Activated CD4-positive, alpha-beta T cell treated with anti-CD3 and anti-CD28 coated beads for 4 hours (primary cell): ENCODE data around the gene COL11A1.
"Not testable (repeated sequence)": the region's sequence is repeated elsewhere in the genome, so short reads cannot be mapped to it uniquely, and the experiment has no call there.

ENCODE experiments used
- DNase-seq, 2 donors: peaks; one replicate each; pipeline ENCODE4 v3.0.0-alpha.2; 2020

Gene COL11A1

GRCh38 chr1:103108376-103109150 lies at the start of gene COL11A1:
Gene COL11A1, minus strand, starts transcription at chr1:103108522. Its CDS starts 344 bp downstream, at chr1:103108178.
- no peak for DNase-seq

DNA sequence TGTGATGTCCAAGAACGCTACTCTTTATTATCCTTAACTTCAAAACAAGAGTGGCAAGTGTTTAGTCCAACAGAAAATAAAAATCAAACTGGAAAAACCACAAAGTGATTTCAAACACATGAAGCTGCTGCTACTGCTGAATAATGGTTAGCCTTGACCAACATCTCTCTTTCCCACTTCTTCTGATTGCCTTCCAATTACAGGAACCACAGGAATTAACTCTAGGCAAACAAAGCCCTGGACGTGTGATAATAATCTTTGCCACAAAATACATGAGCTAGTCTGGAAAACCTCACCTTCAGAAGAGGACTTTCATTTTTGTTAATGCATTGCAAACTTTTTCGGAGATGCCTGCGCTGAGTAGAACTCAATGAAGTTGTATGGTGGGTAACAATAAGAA lies 48.6 kb upstream of the COL11A1 start:
- DNase-seq, result no peak

GRCh38 chr1:103146166-103146565 lies 37.8 kb upstream of the COL11A1 start:
- no peak for DNase-seq

DNA sequence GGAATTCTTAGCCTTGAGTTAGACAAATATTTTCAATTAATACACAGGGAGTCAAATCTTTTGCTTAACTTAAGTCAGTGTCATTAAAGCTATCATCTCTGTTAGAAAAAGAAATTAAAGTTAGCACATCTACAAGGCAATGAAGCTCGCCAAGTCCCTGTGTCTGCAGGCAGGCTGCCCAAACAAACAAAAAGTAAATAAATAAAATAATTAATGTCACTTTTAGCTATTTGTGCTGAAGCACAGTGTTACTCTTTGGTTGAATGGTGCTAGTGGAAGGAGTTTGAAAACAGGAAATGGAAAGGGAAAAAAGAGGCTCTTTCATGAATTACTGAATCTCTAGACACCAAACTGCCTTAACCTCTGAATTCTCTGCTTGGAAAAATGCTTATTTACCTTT lies 37.1 kb upstream of the COL11A1 start:
- no peak for DNase-seq

DNA sequence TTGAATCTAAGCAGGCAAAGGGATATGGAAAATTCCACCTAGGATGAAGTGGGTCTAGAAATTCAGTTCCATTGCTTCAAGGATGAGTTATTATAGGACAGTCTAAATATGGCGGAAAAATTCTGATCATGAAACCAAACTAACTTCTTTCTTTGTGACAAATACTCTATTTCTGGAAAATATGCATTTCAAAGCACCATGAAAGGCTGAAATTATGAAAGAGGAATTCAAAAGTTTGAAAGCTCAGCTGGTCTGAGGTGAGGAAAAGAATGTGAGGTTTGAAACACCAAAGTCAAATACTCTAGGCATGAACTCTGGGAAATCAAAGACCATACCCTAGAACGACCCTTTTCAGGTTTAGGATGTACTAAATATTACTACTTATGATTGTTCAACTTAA lies 36.4 kb upstream of the COL11A1 start:
- DNase-seq, result no peak

GRCh38 chr1:103142461-103142860 lies 34.1 kb upstream of the COL11A1 start:
- DNase-seq, result no peak

GRCh38 chr1:103129796-103130195 lies 21.5 kb upstream of the COL11A1 start:
- no peak for DNase-seq

DNA sequence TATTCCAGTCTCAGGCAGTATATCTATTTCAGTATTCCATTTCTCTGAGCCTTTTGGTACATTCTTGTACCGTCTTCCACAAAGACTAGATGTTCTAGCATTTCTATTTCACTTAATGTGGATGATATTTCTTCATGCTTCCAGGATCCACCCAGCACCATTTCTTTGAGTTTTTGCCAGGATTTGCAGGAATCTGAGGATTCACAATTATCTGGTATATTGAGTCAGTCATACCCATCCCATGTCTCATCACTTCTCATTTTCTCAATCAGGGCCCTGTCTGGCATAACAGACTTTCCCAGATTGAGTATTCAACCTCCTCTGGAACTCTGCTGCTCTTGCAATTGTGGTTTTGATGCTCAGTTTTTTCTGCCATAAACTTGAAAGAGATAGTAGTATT lies 20.9 kb upstream of the COL11A1 start:
- no peak for DNase-seq

- not testable (repeated sequence) for DNase-seq
These were observed 19.9 kb upstream of the COL11A1 start for GRCh38 chr1:103128256-103128655.

DNA sequence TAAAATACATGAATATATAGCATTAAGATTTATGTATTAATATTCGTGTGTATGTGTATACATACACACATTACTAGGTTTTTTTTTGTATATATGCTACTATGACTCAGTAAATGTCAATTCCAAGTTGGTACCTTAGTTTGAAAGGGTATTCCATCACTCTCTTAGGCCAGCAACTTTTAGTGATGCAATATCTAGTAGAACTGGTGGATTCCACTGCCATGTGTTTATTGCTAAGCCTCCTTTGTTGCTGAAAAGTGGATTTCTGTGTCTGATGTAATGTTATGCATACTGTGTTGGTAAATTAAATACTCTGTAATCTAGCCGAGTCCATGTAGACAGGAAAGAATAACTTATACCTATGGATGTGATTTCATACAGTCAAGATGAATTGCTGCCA lies 16.9 kb upstream of the COL11A1 start:
- DNase-seq, result no peak

- no peak for DNase-seq
These were observed 14.8 kb upstream of the COL11A1 start for GRCh38 chr1:103122983-103123720.

DNA sequence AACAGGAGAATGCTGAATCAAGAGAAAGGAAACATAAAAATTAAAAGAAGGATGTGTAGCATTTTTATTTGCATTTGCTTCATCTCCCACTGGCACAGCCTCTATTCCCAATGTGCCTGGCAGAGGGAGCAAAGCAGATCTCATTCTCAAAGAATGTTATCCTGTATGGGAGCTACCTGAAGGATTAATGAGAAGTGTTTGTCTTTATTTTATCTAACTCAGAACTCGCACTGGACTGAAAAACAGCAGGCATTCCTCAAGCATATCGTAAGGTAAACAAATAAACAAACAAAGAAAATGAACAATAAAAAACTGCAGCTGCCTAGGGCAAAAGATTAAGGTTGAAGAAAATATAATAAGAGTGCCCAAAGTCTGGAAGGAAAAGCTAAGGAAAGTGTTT lies 12.7 kb upstream of the COL11A1 start:
- no peak for DNase-seq

- DNase-seq, result no peak
These were observed 4.2 kb upstream of the COL11A1 start for GRCh38 chr1:103112546-103112945.

- DNase-seq, result no peak
These were observed 3.6 kb upstream of the COL11A1 start for GRCh38 chr1:103111926-103112325.

- no peak for DNase-seq
These were observed 2.4 kb upstream of the COL11A1 start for GRCh38 chr1:103110701-103111100.

DNA sequence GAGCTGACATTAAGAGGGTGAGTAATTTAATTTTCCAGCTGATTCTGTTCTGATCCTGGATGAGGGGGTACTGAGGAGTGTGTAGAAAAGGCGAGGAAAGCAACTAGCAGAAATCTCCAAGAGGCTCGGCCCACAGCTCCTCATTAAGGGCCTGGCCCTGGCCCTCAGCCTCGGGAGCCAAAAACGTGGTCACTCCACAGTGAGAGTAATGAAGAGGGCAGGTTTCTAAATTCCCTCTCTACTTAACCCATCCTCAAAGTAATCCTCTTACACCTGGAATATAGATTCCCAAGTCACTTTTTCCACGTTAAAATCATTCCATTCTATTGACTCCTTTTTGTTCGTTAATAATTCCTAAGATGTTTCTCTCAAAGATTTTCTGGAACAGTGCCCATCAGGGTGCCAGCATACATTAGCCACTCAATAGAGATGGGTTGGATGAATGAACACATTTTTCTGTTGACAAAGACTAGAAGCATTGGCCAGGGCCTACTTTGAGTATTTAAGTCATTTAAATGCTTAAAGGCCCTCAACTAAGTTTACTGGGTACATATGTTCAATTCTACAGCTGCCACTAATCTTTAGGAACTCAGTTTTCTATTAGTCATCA lies 1.1 kb upstream of the COL11A1 start:
- DNase-seq, result no peak

DNA sequence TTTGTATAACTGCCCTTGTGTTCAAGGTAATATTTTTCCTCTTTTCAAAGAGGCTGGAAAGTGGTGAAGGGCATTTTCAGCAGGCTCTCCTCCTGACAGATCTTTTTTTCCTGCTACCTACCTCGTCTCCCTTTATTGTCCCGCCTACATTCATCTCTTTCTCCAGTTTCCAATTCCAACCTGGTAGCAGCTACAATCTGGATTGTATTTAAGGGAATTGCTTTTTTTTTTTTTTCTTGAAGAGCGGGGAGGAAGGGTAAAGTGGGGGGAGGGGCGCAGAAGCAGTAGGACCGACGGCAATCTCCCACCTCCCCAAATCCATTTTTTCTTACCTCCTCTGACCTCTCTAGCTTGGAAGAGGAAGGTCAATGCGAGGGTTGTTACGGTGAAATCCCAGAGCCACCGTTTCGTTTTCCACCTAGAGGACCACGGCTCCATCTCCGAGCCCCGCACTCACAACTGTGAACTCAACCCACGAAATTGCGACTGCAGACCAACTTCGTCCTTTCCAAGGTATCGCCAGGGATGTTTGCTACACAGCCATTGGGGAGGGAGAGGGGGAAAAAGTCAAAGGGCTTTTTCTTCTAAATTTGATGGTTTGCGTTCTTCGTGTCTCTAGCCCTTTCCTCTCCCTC lies 464 bp downstream of the COL11A1 start:
- no peak for DNase-seq

- no peak for DNase-seq
These were observed 1.6 kb downstream of the COL11A1 start for GRCh38 chr1:103106426-103107341.

DNA sequence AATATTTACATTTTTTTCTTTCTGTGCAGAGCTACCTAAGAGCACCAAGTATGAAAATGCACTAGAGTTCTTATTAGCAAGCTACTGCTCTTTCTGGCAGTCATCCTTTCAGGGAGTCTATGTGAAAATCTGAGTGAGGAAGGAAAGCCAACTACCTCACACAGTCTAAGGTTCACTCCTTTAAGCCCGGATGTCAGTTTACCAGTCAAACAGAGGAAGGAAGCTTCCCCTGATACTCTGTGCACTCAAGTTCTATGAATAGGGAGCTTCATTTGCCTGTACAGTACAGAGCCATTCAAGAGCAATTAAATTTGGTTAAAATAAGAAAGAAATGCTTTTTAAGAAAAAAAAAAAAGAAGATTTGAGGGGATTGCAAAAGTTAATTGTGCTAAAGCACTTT lies 6.9 kb downstream of the COL11A1 start:
- no peak for DNase-seq

DNA sequence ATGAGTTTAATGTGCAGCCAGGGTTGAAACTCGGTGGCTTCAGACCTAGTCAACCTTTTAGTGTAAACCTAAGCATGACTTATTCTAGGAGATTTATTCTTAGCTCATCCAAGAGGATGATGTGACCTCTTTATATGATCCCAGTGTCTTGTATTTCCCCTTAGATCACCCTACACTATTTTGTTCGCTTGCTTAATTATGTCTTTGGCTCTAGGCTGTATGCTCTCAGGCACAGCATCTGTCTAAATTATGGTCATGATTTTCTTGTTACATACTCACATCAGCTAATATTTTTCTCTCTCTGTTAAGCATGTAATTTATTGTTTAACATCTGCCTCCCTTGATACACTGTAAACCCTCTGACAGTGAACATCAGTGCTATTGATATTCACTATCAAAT lies 19.1 kb downstream of the COL11A1 start:
- DNase-seq, result no peak

DNA sequence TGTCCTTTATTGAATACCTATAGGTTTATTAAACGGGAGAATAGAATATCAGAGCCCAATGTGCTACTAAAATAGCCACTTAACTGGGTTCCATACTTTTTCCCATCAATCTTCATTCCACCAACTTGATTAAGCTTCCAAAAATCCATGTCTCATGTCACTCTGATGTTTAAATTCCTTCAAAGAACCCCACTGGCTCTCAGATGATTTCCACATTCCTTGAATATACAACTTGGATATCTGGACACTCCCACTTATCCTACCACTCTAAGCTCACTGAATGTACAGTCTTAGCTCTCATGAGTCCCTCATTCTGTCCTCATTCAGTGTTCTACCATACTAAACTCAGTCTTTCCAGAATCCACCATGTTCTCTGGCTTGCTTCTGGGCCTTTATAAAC lies 21.1 kb downstream of the COL11A1 start:
- no peak for DNase-seq

- DNase-seq, result no peak
These were observed 24.1 kb downstream of the COL11A1 start for GRCh38 chr1:103084181-103084580.
